GM19468 (cell line): ENCODE results near the gene PSMG2.
"Not testable (repeated sequence)": the region's sequence is repeated elsewhere in the genome, so short reads cannot be mapped to it uniquely, and the experiment has no call there.

Experiments
- ATAC-seq: cut with Tn5 transposase; IDR thresholded peaks from one replicate; pipeline ENCODE4 v1.9.1; 2021; ENCODE audit warnings: mild to moderate bottlenecking, moderate library complexity, moderate number of reproducible peaks; ENCODE audit not compliant: unreplicated experiment; ENCODE audit errors: extremely low read depth

PSMG2 gene

GRCh38 chr18:12721495-12722275, 18.8 kb downstream of the PSMG2 start:
- no peak for ATAC-seq

DNA sequence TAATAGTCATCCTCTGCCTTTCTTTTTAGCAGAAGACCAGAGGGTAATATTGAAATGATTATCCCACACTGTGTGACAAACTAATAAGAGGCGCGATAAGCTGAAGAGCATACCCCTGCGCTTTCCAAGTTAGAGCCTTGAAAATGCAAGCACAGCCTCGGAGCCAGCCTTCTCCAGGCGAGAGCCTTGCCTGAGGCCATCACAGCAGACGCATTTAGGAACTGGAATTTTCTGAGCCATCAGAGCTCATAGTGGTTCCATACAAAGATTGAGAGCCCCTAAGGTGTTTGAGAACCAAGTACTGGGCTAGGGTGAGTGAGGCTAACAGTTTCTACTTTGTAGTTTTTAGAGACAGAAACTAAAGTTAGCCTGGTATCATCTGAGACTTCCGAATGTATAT, 19.9 kb downstream of the PSMG2 start:
- no peak for ATAC-seq

DNA sequence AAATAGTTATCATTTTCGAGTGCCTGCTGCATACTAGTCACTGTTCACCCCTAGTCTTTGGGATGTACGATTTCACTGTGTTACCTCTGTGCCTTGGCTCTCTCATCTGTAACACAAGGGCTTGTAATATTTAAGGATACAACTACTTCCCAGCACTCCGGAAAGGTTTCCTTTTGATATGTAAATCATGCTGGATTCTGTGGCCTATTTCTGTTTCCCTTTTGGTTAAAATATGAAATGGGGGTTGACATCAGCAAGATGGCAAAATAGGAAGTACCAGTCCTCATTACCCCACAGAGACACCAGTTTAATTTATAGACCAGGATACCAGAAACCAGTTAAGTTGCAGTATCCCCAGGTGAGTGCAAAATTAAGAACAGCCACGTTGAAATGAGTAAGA, 23.5 kb downstream of the PSMG2 start:
- ATAC-seq, result no peak

DNA sequence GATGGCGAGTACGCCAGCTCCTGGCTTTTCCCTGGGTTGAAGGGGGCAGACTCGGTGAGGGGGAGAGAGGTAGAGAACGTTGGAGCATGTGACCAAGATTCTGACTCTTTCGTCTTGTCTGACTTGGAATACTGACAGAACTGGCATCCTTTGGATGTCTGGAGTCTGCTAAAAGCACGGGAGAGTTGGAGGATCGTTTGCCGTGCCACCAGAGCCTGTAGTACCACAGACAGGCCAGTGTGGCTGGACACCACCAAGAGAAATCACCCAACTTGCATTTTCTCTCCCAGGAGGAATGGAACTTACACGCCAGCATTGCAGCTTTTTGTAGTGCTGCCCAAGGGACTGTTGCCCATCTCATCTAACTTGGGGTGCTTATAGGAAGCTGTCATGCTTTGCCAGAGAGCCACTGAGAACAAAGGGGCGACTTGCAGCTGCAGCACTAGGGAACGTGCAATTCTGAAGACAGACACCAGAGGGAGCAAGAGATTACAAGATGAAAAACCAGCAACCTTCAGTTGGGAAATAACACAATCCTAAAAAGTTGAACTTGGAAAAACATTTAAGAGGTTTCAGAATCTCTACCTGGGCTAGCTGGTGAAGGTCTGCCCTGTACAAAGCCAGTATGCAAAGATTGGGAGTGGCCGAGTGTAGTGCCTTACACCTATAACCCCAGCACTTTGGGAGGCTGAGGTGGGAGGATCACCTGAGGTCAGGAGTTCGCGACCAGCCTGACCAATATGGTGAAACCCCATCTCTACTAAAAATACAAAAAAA, 24.1 kb downstream of the PSMG2 start:
- no peak for ATAC-seq

- ATAC-seq, result no peak
These were observed 34.5 kb downstream of the PSMG2 start for GRCh38 chr18:12737243-12737902.

DNA sequence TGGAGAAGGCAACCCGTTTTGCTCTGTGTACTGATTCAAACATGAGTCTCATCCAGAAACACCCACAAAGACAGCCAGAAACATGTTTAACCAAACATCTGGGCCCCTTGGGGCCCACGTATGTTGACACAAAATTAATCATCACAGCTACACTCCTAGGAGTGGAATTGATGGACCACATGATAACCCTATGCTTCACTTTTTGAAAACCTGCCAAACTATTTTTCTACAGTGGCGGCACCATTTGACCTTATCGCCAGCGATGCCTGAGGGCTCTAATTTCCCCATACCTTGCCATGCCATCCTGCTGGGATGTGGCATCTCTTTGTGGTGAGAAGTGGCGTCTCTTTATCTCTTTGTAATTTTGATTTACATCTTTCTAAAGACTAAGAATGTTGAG, 38.5 kb downstream of the PSMG2 start:
- ATAC-seq, result no peak

- ATAC-seq, result no peak
These were observed 39.6 kb downstream of the PSMG2 start for GRCh38 chr18:12742453-12742852.

GRCh38 chr18:12744103-12744502, 41.3 kb downstream of the PSMG2 start:
- ATAC-seq, result no peak

DNA sequence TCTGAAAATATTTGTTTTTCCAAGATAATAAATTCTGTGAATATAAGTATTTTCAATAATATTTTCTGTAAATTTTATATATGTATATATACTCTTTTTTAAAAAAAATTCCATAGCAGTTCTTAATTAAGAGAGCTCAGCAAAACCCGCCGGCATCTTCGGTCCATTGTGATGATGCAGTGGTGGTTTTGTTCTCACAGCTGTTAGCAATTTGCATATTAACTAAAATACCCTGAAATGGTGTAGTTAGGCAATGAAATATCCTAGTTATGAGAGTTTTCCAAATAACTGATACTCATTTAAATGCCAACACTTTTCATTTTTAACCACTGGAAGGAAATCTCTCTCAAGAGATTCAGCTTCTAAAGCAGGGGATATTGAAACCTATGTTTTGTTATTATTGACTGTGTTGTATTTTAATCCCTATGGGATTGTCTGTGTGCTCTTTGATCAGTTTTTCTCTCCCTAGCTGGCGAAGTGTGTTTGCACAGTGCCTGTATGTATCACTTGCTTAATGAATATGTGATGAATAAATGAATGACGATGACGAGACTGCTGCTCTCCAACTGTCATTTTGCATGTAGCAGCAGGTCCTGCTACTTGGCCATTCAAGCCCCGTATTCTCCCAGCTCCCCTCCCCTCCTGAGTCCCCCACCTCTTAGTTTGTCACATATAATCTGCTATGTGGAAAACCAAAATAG, 42.4 kb downstream of the PSMG2 start:
- ATAC-seq, result no peak

DNA sequence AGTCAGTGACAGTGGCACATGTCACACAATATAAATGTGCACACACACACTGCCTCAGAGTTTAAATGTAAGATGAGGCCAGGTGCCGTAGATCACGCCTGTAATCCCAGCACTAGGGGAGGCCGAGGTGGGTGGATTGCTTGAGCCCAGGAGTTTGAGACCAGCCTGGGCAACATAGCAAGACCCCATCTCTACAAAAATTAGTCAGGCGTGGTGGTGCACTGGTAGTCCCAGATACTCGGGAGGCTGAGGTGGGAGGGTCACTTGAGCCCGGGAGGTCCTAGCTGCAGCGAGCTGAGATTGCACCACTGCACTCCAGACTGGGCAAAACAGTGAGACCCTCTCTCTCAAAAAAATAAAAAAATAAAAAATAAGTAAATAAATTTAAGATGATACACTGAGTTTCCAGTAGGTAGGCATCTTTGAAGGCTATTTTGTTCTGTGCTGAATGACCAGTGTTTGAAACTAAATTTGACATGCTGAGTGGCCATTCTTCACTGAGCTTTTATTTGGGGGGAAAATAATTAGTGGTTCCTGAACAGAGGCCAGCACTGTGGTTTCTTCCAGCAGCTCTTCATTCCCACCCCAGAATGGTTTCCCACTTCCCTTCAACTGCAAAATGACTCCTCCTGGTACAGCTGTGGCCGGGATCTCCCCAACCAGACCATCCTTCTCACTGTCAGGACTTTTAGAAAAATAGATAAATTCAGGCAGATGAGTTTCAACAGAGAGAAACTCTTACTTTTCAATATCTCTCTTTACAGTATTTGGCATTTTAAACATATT, 44.9 kb downstream of the PSMG2 start:
- ATAC-seq, result no peak

- ATAC-seq, result no peak
These were observed 45.8 kb downstream of the PSMG2 start for GRCh38 chr18:12748671-12749070.

DNA sequence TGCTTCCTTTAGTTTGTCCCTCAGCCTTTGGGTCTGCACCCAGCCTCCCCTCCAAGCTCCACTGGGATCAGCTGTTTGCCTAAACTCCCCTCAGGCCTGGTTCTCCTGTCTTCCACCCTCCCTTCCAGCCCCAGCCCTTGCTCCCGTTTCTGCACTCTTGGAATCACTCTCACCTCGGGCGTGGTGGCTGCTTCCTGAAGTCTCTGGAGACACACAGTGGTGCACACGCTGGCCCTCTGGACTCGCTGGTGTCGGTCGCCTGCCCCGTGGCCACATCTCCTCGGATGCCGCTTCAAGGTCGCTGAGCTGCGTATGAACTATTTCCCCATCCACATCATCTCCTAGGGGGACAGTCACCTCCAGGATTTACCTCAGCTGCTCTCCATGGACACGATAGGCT, 46.3 kb downstream of the PSMG2 start:
- ATAC-seq, result no peak

GRCh38 chr18:12750076-12750714, 47.4 kb downstream of the PSMG2 start:
- ATAC-seq, result no peak

DNA sequence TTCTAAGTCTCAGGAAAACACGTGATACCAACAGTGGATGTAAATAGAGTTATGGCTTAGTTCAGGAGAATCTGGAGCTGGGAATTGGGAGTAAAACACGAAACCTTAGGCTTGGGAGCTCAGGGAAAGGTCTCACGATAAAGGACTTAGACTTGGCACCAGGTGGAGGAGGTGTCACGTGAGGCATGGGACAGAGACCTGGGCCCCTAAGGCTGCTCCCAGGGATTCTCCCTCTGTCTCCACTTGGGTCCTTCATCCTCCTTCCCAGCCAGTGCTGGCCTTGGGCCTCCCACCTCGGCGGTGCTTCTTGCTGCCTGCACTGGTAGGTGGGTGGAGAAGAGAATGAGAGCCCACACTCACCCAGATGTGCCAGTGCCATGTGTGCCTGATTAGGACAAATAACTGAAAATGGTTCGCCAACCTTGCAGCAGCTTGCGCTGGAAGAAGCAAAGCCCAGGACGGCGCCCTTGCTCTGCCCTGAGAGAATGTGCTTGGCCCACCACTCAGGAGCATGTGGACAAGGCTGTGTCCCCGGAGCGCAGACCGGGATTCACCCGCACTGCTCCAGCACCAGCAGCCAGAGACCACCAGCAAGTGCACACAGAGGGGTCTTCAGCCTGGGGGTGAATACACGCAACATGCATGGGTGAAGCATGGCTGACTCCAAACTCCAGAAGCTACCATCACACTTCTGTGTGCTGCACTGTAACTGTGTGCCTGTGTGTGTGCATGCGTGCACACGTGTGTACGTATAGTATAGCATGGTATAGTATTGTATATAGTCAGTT, 48.1 kb downstream of the PSMG2 start:
- ATAC-seq, result no peak

DNA sequence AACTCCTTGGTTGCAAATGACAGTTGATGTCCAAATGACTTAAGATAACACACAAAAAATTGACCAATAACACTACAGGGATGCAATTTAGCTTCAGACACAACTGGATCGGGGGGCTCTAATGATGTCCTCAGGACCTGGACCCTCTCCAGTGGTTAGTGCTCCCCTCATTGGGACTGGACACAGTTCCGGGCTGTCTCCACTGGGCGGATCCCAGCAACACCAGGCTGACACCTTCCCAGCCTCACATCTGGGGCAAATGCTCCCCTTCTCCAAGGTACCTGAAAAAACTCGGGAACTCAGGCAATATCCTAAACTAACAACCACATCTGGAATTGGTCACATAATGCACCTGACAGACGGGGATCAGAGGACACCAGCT, 48.7 kb downstream of the PSMG2 start:
- no peak for ATAC-seq

GRCh38 chr18:12751891-12752290, 49.0 kb downstream of the PSMG2 start:
- ATAC-seq, result no peak

DNA sequence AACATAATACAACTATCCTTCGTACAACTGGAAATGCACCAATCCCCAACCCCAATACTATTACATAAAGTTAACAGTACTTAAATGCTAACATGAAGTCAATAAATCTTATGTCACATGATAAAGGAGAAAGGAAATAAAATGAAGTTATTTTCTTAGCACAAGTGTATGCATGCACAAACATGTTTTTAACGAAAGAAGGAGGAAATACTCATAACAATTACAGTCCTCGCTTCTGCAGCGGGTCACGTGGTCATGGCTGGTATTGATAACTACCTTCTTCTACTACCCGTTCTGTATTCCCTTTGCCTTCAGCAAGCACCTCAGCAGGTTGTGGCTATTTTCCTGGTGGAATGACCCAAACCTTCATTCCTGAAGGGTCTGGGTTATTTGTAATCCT, 51.7 kb downstream of the PSMG2 start:
- ATAC-seq, result no peak

DNA sequence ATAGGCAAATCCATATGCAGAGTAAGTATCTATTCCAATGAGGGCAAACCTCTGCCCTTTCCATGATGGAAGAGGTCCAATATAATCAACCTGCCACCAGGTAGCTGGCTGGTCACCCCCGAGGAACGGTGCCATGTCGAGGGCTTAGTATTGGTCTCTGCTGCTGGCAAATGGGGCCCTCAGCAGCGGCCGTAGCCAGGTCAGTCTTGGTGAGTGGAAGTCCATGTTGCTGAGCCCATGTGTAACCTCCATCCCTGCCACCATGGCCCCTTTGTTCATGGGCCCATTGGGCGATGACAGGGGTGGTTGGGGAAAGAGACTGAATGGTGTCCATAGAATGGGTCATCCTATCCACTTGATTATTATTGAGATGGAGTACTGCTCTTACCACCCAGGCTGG, 52.8 kb downstream of the PSMG2 start:
- ATAC-seq, result not testable (repeated sequence)
